IMR-90 (cell line): Measurements from ENCODE around the gene TTLL11. TPM values are rescaled to one million over a fixed set of nuclear protein-coding genes. Genes with fewer than 3 reads are reported as not detected.

Experiments
- ATAC-seq: fragments of 200-7000 bp; cut with Tn5 transposase; 2 replicates; pipeline ENCODE4 v1.9.1; 2020; ENCODE audit warnings: low read depth, mild to moderate bottlenecking, moderate library complexity
- BruUV-seq: library from RNA; stranded (reverse); fragments of 400-500 nt; replicated peaks from 2 replicates; lab custom pipeline; 2021; lab: Mats Ljungman, UMichigan
- CTCF ChIA-PET: fragments of 300-600 bp; formaldehyde crosslinking; extraction: SDS; loops from one replicate; lab custom pipeline; 2021; ENCODE audit warnings: antibody characterized with exemption; lab: Yijun Ruan, JAX
- POLR2A ChIA-PET: fragments of 300-600 bp; sonication (Branson Sonifier 250); formaldehyde crosslinking; loops from one replicate; lab custom pipeline; 2022; ENCODE audit warnings: antibody characterized with exemption; ENCODE audit not compliant: unreplicated experiment; lab: Charles Lee
- DNase-seq: peaks from one replicate; pipeline ENCODE4 v3.0.0; 2013
- H2AFZ ChIP-seq: replicated peaks from 2 replicates; pipeline ENCODE3; 2013; ENCODE audit warnings: low read length, mild to moderate bottlenecking; ENCODE audit not compliant: poor library complexity
- H2AK5ac ChIP-seq: 2 replicates; pipeline ENCODE4 v1.6.1; 2013; ENCODE audit warnings: low read depth, low read length, inconsistent platforms
- H2AK9ac ChIP-seq: replicated peaks from 2 replicates; pipeline ENCODE3; 2013; ENCODE audit warnings: mild to moderate bottlenecking, low read depth, low read length, moderate library complexity; ENCODE audit not compliant: poor library complexity
- H2BK120ac ChIP-seq: 2 replicates; pipeline ENCODE4 v1.6.1; 2013; ENCODE audit warnings: low read depth, low read length, inconsistent platforms
- H2BK15ac ChIP-seq: 3 replicates; pipeline ENCODE4 v1.6.1; 2013; ENCODE audit warnings: low read depth, low read length, inconsistent platforms
- H2BK20ac ChIP-seq: 2 replicates; pipeline ENCODE4 v1.6.1; 2013; ENCODE audit warnings: low read depth, mild to moderate bottlenecking, inconsistent platforms, low read length, moderate library complexity
- H2BK5ac ChIP-seq: 2 replicates; pipeline ENCODE4 v1.6.1; 2013; ENCODE audit warnings: mild to moderate bottlenecking, low read depth, low read length, inconsistent platforms; ENCODE audit not compliant: poor library complexity, severe bottlenecking
- H3K14ac ChIP-seq: replicated peaks from 2 replicates; pipeline ENCODE4 v1.6.1; 2013; ENCODE audit warnings: low read depth, low read length, inconsistent platforms
- H3K18ac ChIP-seq: 2 replicates; pipeline ENCODE4 v1.6.1; 2013; ENCODE audit warnings: low read depth, low read length, control low read depth
- H3K23ac ChIP-seq: 2 replicates; pipeline ENCODE4 v1.6.1; 2013; ENCODE audit warnings: low read depth, low read length, inconsistent platforms
- H3K27ac ChIP-seq: 2 replicates; pipeline ENCODE4 v1.5.1; 2013; ENCODE audit warnings: mild to moderate bottlenecking, control low read depth, low read length; ENCODE audit not compliant: insufficient read depth
- H3K27me3 ChIP-seq: 2 replicates; pipeline ENCODE4 v1.6.1; 2013; ENCODE audit warnings: low read length; ENCODE audit not compliant: control insufficient read depth, insufficient read depth
- H3K36me3 ChIP-seq: 2 replicates; pipeline ENCODE4 v1.6.1; 2013; ENCODE audit warnings: low read length, mixed read lengths; ENCODE audit not compliant: control insufficient read depth, insufficient read depth
- H3K4ac ChIP-seq: 2 replicates; pipeline ENCODE4 v1.6.1; 2013; ENCODE audit warnings: low read depth, low read length, inconsistent platforms
- H3K4me1 ChIP-seq: 2 replicates; pipeline ENCODE4 v1.6.1; 2013; ENCODE audit warnings: low read length, mixed read lengths; ENCODE audit not compliant: control insufficient read depth, insufficient read depth
- H3K4me2 ChIP-seq: 2 replicates; pipeline ENCODE4 v1.6.1; 2013; ENCODE audit warnings: low read depth, mild to moderate bottlenecking, control low read depth, low read length, moderate library complexity
- H3K4me3 ChIP-seq: 2 replicates; pipeline ENCODE4 v1.5.1; 2013; ENCODE audit warnings: low read depth, mild to moderate bottlenecking, control low read depth, low read length, moderate library complexity; ENCODE audit not compliant: insufficient read depth
- H3K56ac ChIP-seq: 2 replicates; pipeline ENCODE4 v1.6.1; 2013; ENCODE audit warnings: low read length, inconsistent platforms; ENCODE audit not compliant: insufficient read depth; ENCODE audit errors: extremely low read depth
- H3K79me1 ChIP-seq, 2 experiments: 2 replicates each; pipeline ENCODE4 v1.6.1; 2013; ENCODE audit warnings: low read length in 2 of 2, inconsistent platforms in 1 of 2, low read depth in 1 of 2
- H3K9ac ChIP-seq: 2 replicates; pipeline ENCODE4 v1.6.1; 2013; ENCODE audit warnings: low read depth, low read length, control low read depth
- H3K9me1 ChIP-seq: 2 replicates; pipeline ENCODE4 v1.6.1; 2013; ENCODE audit warnings: low read length, inconsistent platforms; ENCODE audit not compliant: insufficient read depth
- H3K9me3 ChIP-seq: 2 replicates; pipeline ENCODE4 v1.6.1; 2013; ENCODE audit warnings: low read length; ENCODE audit not compliant: control insufficient read depth, insufficient read depth
- H4K20me1 ChIP-seq: 2 replicates; pipeline ENCODE4 v1.6.1; 2013; ENCODE audit warnings: low read length, inconsistent platforms; ENCODE audit not compliant: insufficient read depth
- H4K5ac ChIP-seq: 2 replicates; pipeline ENCODE4 v1.6.1; 2013; ENCODE audit warnings: mild to moderate bottlenecking, low read depth, low read length, control low read depth
- H4K8ac ChIP-seq, 2 experiments: 2 replicates each; pipeline ENCODE4 v1.6.1; 2013; ENCODE audit warnings: low read depth in 2 of 2, low read length in 2 of 2, control low read depth in 1 of 2, inconsistent platforms in 1 of 2
- H4K91ac ChIP-seq: 2 replicates; pipeline ENCODE4 v1.6.1; 2013; ENCODE audit warnings: low read depth, low read length, inconsistent platforms; ENCODE audit not compliant: insufficient read depth
- CHD1 ChIP-seq: IDR thresholded peaks from 2 replicates; pipeline ENCODE4 v1.6.1; 2012; ENCODE audit warnings: low read depth, low read length, improper control_type of control experiment
- WGBS, 2 experiments: methylation state at CpG; one replicate each; pipeline versions ENCODE4 v1.1.5 to v1.1.7; 2013; ENCODE audit warnings: missing lambda C conversion rate in 2 of 2; ENCODE audit not compliant: insufficient read length in 1 of 2; ENCODE audit errors: extremely low coverage in 2 of 2; 5-methylcytosine and 5-hydroxymethylcytosine counted together
- dilution Hi-C: fragments of 300-500 bp; cut with HindIII; formaldehyde crosslinking; loops from one replicate; pipeline ENCODE4 v1.14.3; 2018; ENCODE audit warnings: low sequenced_read_pairs; ENCODE audit not compliant: unreplicated experiment
- in situ Hi-C: fragments of 300-500 bp; cut with MboI; formaldehyde crosslinking; loops from 3 replicates; pipeline ENCODE4 v1.14.3; 2019; ENCODE audit warnings: low sequenced_read_pairs, inconsistent platforms, mixed read lengths
- intact Hi-C: fragments of 100-400 bp; cut with micrococcal nuclease; formaldehyde crosslinking; loops from 2 replicates; pipeline ENCODE4 v1.10.0; 2022
- polyA plus RNA-seq, 3 experiments: library from polyadenylated mRNA; depleted of rRNA; stranded (reverse); fragments of >200 nt; gene quantifications; 2 replicates each; pipeline ENCODE4 v1.2.3, GENCODE V29; 2012; ENCODE audit warnings: low replicate concordance in 1 of 3
- total RNA-seq: library from RNA; depleted of rRNA; stranded (reverse); fragments of >200 nt; gene quantifications from 2 replicates; pipeline ENCODE4 v1.2.3, GENCODE V29; 2012

TTLL11 gene
- total and polyA plus RNA-seq, 2 of the 4 experiments (the other 2 are of a cell fraction), result 2.0 to 4.6 TPM

DNA sequence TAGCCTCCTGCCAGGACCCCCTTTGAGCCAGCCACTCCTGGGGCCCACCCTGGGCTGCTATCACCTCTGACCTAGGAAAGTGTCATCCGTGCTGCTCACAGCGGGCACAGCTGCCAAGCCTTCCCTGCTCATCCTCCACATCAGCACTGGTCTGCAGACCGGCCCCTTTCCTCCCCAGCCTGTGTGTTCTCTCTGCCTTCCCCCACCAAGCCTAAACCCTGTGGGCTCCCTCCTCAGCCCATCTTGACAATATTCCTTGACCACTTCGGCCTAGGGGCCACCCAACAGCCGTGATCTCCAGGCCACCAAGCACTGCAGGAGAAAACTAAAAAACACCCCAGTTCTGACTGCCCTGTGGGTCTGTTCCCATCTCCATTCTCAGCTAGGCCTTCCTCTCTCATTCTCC, 306.6 kb downstream of the TTLL11 start:
- ATAC-seq, result no peak
- Histone ChIP-seq H2AK5ac (no peak overlapping the region), H3K9ac (no peak overlapping the region), H3K23ac (no peak overlapping the region), H3K4me2 (no peak overlapping the region), H3K4ac (no peak overlapping the region), H2AFZ (no peak overlapping the region), H4K5ac (no peak overlapping the region), H3K27me3 (no peaks in the 10 kb centered on the region), H4K20me1 (no peaks in the 10 kb centered on the region), H3K56ac (no peak overlapping the region), H3K79me1 (no peaks in the 10 kb centered on the region), H3K27ac (no peak overlapping the region), H2BK15ac (no peak overlapping the region), H2BK5ac (no peak overlapping the region), H3K14ac (no peak overlapping the region), H3K4me3 (no peak overlapping the region), H2BK120ac (no peak overlapping the region), H3K18ac (no peak overlapping the region), H3K4me1 (no peaks in the 10 kb centered on the region; the same call in 1 of the 2 replicates), H2BK20ac (no peak overlapping the region), H4K91ac (no peak overlapping the region), H3K9me1 (no peaks in the 10 kb centered on the region), H4K8ac (no peak overlapping the region), H3K36me3 (peaks cover 32% of the 10 kb centered on the region), H2AK9ac (peak overlapping the region; percentile 8), H3K9me3 (no peaks in the 10 kb centered on the region)
- POLR2A ChIA-PET, result no interaction called here
- 84% methylated on average over 4 of the region's 5 CpGs; no CpG with 5 or more reads in 1 of the 2 experiments for WGBS, 2 experiments
- intact Hi-C loops, result no loop called here
- BruUV-seq, result no TSS peak
- dilution Hi-C loops, result no loop called here
- CTCF ChIA-PET, result no interaction called here
- no peak for TF ChIP-seq CHD1
- no peak for DNase-seq
- in situ Hi-C loops, result no loop called here
